HepG2 (cell line): ENCODE measurements around the gene GDF7.

ENCODE experiments used
- CEBPB ChIP-seq: IDR thresholded peaks from 2 replicates; pipeline ENCODE4 v1.6.1; 2011; ENCODE audit warnings: low read depth, low read length, improper control_type of control experiment, borderline replicate concordance
- DNMT3B ChIP-seq: conservative IDR thresholded peaks from 2 replicates; pipeline ENCODE4 v1.6.1; 2016; ENCODE audit warnings: missing biosample characterization, control low read depth
- KDM1A ChIP-seq: IDR thresholded peaks from 2 replicates; pipeline ENCODE4 v1.6.1; 2016; ENCODE audit warnings: missing compliant biosample characterization
- MYC ChIP-seq: sonication (generic); formaldehyde crosslinking; IDR thresholded peaks from 2 replicates; pipeline ENCODE4 v1.9.0; 2021; ENCODE audit warnings: missing genetic modification reagents, borderline replicate concordance
- NR1H2 ChIP-seq: sonication (generic); formaldehyde crosslinking; IDR thresholded peaks from 2 replicates; pipeline ENCODE4 v1.8.1; 2022; ENCODE audit warnings: low read depth, missing genetic modification reagents, borderline replicate concordance
- RAD21 ChIP-seq: fragments of 450-650 bp; formaldehyde crosslinking; IDR thresholded peaks from 2 replicates; pipeline ENCODE4 v1.5.0; 2020; ENCODE audit warnings: mild to moderate bottlenecking
- TAF15 ChIP-seq: fragments of 200-400 bp; formaldehyde crosslinking; IDR thresholded peaks from one replicate; pipeline ENCODE4 v1.6.1; 2018; ENCODE audit warnings: mild to moderate bottlenecking, low read depth, low read length; ENCODE audit not compliant: poor library complexity, severe bottlenecking
- U2AF1 ChIP-seq: fragments of 200-400 bp; formaldehyde crosslinking; optimal IDR thresholded peaks from 2 replicates; pipeline ENCODE3; 2017; ENCODE audit warnings: mild to moderate bottlenecking, low read depth, low read length
- ZBTB7A ChIP-seq: sonication (generic); formaldehyde crosslinking; IDR thresholded peaks from 2 replicates; pipeline ENCODE4 v1.8.0; 2022; ENCODE audit warnings: mild to moderate bottlenecking, missing genetic modification reagents
- ZBTB8A ChIP-seq: sonication (generic); formaldehyde crosslinking; IDR thresholded peaks from 2 replicates; pipeline ENCODE4 v1.4.0; 2020; ENCODE audit warnings: mild to moderate bottlenecking, low read depth, missing genetic modification reagents, borderline replicate concordance
- ZNF510 ChIP-seq: sonication (generic); formaldehyde crosslinking; IDR thresholded peaks from 2 replicates; pipeline ENCODE4 v1.4.0; 2020; ENCODE audit warnings: low read depth, mild to moderate bottlenecking, missing genetic modification reagents
- ZNF792 ChIP-seq: IDR thresholded peaks from 2 replicates; pipeline ENCODE4 v1.6.1; 2016
- TF ChIP-seq, protein P1 (sequence below): sonication (generic); formaldehyde crosslinking; IDR thresholded peaks from 2 replicates; pipeline ENCODE4 v1.4.0; 2020; ENCODE audit warnings: mild to moderate bottlenecking, missing genetic modification reagents
- TF ChIP-seq, protein P2 (sequence below): sonication (generic); formaldehyde crosslinking; IDR thresholded peaks from 2 replicates; pipeline ENCODE4 v1.5.0; 2020; ENCODE audit warnings: mild to moderate bottlenecking, missing genetic modification reagents, moderate library complexity

DNA sequence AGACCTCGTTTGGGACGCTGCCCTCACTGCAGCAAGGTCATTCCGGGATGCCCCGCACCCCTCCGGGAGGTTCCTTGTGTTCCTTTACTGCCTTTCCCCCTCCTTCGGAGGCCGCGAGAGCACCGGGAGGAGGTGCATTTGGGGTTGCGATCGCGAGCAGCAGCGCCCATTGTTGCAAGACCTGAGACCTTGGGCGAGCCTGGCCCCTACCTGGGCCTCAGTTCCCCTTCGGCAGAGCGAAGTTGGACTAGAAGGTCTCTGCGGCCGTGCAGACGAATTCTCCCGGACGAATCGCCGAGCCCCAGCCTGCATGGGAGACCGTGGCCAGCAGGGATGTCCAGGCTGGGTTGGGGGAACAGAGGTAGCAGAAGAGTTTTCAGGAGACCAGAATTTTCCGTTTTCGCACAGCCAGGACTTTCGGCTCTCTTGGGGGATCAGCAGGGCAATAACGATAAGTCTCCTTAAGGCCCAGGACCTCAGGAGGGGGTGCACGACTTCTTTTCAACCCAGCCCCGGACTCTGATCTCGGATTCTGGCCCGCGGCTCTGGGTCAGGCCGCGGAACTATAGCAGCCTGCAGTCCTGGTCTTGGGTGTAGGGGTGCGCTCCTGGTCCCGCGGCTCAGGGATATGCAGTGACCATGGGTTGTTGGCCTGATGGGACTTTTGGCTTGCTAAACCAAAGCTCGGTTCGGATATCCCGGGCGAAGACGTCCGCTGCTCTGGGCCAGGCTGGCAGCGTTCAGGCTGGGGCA, 2.8 kb downstream of the GDF7 start:
- TF ChIP-seq, protein P1, sequence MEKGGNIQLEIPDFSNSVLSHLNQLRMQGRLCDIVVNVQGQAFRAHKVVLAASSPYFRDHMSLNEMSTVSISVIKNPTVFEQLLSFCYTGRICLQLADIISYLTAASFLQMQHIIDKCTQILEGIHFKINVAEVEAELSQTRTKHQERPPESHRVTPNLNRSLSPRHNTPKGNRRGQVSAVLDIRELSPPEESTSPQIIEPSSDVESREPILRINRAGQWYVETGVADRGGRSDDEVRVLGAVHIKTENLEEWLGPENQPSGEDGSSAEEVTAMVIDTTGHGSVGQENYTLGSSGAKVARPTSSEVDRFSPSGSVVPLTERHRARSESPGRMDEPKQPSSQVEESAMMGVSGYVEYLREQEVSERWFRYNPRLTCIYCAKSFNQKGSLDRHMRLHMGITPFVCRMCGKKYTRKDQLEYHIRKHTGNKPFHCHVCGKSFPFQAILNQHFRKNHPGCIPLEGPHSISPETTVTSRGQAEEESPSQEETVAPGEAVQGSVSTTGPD (CRISPR knock-in tag): no peak
- TF ChIP-seq U2AF1: no peak
- no peak for TF ChIP-seq ZNF792 (CRISPR knock-in tag)
- TF ChIP-seq, protein P2, sequence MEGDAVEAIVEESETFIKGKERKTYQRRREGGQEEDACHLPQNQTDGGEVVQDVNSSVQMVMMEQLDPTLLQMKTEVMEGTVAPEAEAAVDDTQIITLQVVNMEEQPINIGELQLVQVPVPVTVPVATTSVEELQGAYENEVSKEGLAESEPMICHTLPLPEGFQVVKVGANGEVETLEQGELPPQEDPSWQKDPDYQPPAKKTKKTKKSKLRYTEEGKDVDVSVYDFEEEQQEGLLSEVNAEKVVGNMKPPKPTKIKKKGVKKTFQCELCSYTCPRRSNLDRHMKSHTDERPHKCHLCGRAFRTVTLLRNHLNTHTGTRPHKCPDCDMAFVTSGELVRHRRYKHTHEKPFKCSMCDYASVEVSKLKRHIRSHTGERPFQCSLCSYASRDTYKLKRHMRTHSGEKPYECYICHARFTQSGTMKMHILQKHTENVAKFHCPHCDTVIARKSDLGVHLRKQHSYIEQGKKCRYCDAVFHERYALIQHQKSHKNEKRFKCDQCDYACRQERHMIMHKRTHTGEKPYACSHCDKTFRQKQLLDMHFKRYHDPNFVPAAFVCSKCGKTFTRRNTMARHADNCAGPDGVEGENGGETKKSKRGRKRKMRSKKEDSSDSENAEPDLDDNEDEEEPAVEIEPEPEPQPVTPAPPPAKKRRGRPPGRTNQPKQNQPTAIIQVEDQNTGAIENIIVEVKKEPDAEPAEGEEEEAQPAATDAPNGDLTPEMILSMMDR (CRISPR knock-in tag): no peak
- TF ChIP-seq NR1H2: no peak
- TF ChIP-seq MYC (CRISPR knock-in tag): no peak
- TF ChIP-seq DNMT3B: no peak
- no peak for TF ChIP-seq ZBTB8A
- TF ChIP-seq KDM1A (CRISPR knock-in tag): no peak
- no peak for TF ChIP-seq CEBPB
- no peak for TF ChIP-seq TAF15
- TF ChIP-seq RAD21: no peak
- no peak for TF ChIP-seq ZNF510 (CRISPR knock-in tag)
- no peak for TF ChIP-seq ZBTB7A (CRISPR knock-in tag)
